ENCODE results near the gene MAMDC2.

DNA sequence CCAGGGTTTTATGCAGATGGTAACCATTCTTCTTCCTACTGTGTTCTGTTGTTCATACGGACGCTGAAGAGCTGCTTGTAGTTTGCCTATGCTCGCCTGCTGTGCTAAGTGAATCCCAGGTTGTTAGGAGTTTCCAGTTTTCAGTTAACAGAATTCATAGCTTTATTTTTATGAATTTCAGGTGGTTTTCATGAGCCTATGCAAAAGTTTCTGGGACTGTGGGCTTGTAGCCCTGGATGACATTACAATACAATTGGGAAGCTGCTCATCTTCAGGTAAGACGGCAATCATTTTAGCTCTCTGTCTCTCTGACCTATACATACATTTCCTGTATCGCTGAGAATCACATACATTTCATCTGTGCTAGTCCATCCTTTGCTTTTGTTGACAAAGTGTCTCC, 124.9 kb downstream of the MAMDC2 start:
- TF ChIP-seq POLR2A (IDR thresholded peaks at IDR 0.05; ENCODE audit: borderline replicate concordance, extremely low read depth, insufficient read depth, insufficient read length), result no peak
- TF ChIP-seq POLR2AphosphoS5 (IDR thresholded peaks at IDR 0.05; ENCODE audit: low read depth, low read length), result no peak
- no peak for TF ChIP-seq RAD21 (IDR thresholded peaks at IDR 0.05; ENCODE audit: low read depth)
- TF ChIP-seq TCF7L2 (IDR thresholded peaks at IDR 0.05; ENCODE audit: borderline replicate concordance, extremely low read depth, insufficient read depth, insufficient read length), result no peak
- no peak for TF ChIP-seq JUND (IDR thresholded peaks at IDR 0.05)

All from HCT116 (cell line).